MM.1S (cell line): Measurements from ENCODE around the gene IGFBP5.

Experiments
- DNase-seq: peaks from one replicate; pipeline ENCODE4 v3.0.0-alpha.2; 2015
- H2AFZ ChIP-seq: fragments of 300-600 bp; sonication (generic); 2 replicates; pipeline ENCODE4 v1.6.0; 2016; ENCODE audit warnings: antibody characterized with exemption, low read length
- H3F3A ChIP-seq: fragments of 300-600 bp; sonication (generic); 2 replicates; pipeline ENCODE4 v1.6.1; 2016; ENCODE audit warnings: mild to moderate bottlenecking, antibody characterized with exemption, low read length, moderate library complexity, mixed read lengths; ENCODE audit not compliant: insufficient read depth
- H3K27ac ChIP-seq: fragments of 300-600 bp; sonication (generic); 2 replicates; pipeline ENCODE4 v1.5.1; 2016; ENCODE audit warnings: mild to moderate bottlenecking, low read length
- H3K27me3 ChIP-seq: fragments of 300-600 bp; sonication (generic); replicated peaks from 2 replicates; pipeline ENCODE4 v1.6.0; 2016; ENCODE audit warnings: low read length; ENCODE audit not compliant: insufficient read depth
- H3K36me3 ChIP-seq: fragments of 300-600 bp; sonication (generic); replicated peaks from 2 replicates; pipeline ENCODE4 v1.6.1; 2016; ENCODE audit warnings: mild to moderate bottlenecking, low read length, mixed read lengths; ENCODE audit not compliant: insufficient read depth
- H3K4me1 ChIP-seq: fragments of 300-600 bp; sonication (generic); 2 replicates; pipeline ENCODE4 v1.6.1; 2016; ENCODE audit warnings: low read length, mixed read lengths
- H3K4me2 ChIP-seq: fragments of 300-600 bp; sonication (generic); 2 replicates; pipeline ENCODE4 v1.6.0; 2016; ENCODE audit warnings: low read depth, low read length
- H3K4me3 ChIP-seq: fragments of 300-600 bp; sonication (generic); 2 replicates; pipeline ENCODE4 v1.5.1; 2016; ENCODE audit warnings: low read length, mixed read lengths
- H3K79me2 ChIP-seq: fragments of 300-600 bp; sonication (generic); 2 replicates; pipeline ENCODE4 v1.6.1; 2016; ENCODE audit warnings: mixed run types, low read length, mixed read lengths
- H3K9ac ChIP-seq: fragments of 300-600 bp; sonication (generic); 2 replicates; pipeline ENCODE4 v1.6.1; 2016; ENCODE audit warnings: low read length, mixed read lengths
- H3K9me2 ChIP-seq: fragments of 300-600 bp; sonication (generic); replicated peaks from 2 replicates; pipeline ENCODE4 v1.6.1; 2016; ENCODE audit warnings: mild to moderate bottlenecking, low read length, mixed read lengths; ENCODE audit not compliant: insufficient read depth
- H3K9me3 ChIP-seq: fragments of 300-600 bp; sonication (generic); replicated peaks from 2 replicates; pipeline ENCODE4 v1.6.1; 2016; ENCODE audit warnings: mild to moderate bottlenecking, low read length, mixed read lengths; ENCODE audit not compliant: insufficient read depth
- H4K20me1 ChIP-seq: fragments of 300-600 bp; sonication (generic); 2 replicates; pipeline ENCODE4 v1.6.1; 2016; ENCODE audit warnings: mild to moderate bottlenecking, low read length, moderate library complexity, mixed read lengths; ENCODE audit not compliant: insufficient read depth
- CTCF ChIP-seq: fragments of 300-600 bp; sonication (generic); IDR thresholded peaks from 2 replicates; pipeline ENCODE4 v1.5.1; 2016; ENCODE audit warnings: antibody characterized with exemption, low read length, mixed read lengths
- EZH2 ChIP-seq: fragments of 300-600 bp; sonication (generic); optimal IDR thresholded peaks from 2 replicates; pipeline ENCODE3; 2017; ENCODE audit warnings: low read depth, mild to moderate bottlenecking, antibody characterized with exemption, low read length, mixed read lengths
- EZH2phosphoT487 ChIP-seq: fragments of 300-600 bp; sonication (generic); IDR thresholded peaks from 2 replicates; pipeline ENCODE4 v1.6.1; 2018; ENCODE audit warnings: antibody characterized with exemption, low read length

Gene IGFBP5

GRCh38 chr2:216643986-216644659 is 51.2 kb downstream of the IGFBP5 start:
- Histone ChIP-seq H3F3A (no peaks in the 10 kb centered on the region), H3K4me2 (no peak overlapping the region), H4K20me1 (no peaks in the 10 kb centered on the region), H2AFZ (no peak overlapping the region), H3K79me2 (no peaks in the 10 kb centered on the region), H3K9me3 (no peaks in the 10 kb centered on the region), H3K36me3 (no peaks in the 10 kb centered on the region), H3K9me2 (no peaks in the 10 kb centered on the region), H3K4me3 (no peak overlapping the region), H3K9ac (no peak overlapping the region), H3K4me1 (no peaks in the 10 kb centered on the region), H3K27ac (no peak overlapping the region), H3K27me3 (no peaks in the 10 kb centered on the region)
- TF ChIP-seq EZH2: no peak
- no peak for TF ChIP-seq EZH2phosphoT487
- no peak for TF ChIP-seq CTCF
- no peak for DNase-seq

GRCh38 chr2:216637472-216637871 is 57.9 kb downstream of the IGFBP5 start:
- H3K4me1 ChIP-seq: no peaks in the 10 kb centered on the region
- DNase-seq: no peak
- no peak overlapping the region for H3K4me3 ChIP-seq
- H3K4me2 ChIP-seq: no peak overlapping the region
- H3K79me2 ChIP-seq: no peaks in the 10 kb centered on the region
- H2AFZ ChIP-seq: no peak overlapping the region
- H3K27me3 ChIP-seq: peaks cover 14% of the 10 kb centered on the region
- no peaks in the 10 kb centered on the region for H3K36me3 ChIP-seq
- H3K27ac ChIP-seq: no peak overlapping the region
- H3K9me2 ChIP-seq: no peaks in the 10 kb centered on the region
- no peaks in the 10 kb centered on the region for H3F3A ChIP-seq
- TF ChIP-seq CTCF: no peak
- TF ChIP-seq EZH2: no peak
- no peak for TF ChIP-seq EZH2phosphoT487
- H3K9me3 ChIP-seq: no peaks in the 10 kb centered on the region
- H3K9ac ChIP-seq: no peak overlapping the region
- H4K20me1 ChIP-seq: no peaks in the 10 kb centered on the region

GRCh38 chr2:216636551-216637450 is 58.5 kb downstream of the IGFBP5 start:
- no peak overlapping the region for H2AFZ ChIP-seq
- no peak overlapping the region for H3K9ac ChIP-seq
- no peak for DNase-seq
- no peaks in the 10 kb centered on the region for H3K9me2 ChIP-seq
- peaks cover 14% of the 10 kb centered on the region for H3K27me3 ChIP-seq
- H3K79me2 ChIP-seq: no peaks in the 10 kb centered on the region
- H4K20me1 ChIP-seq: no peaks in the 10 kb centered on the region
- H3K4me2 ChIP-seq: no peak overlapping the region
- H3K27ac ChIP-seq: no peak overlapping the region
- H3K36me3 ChIP-seq: no peaks in the 10 kb centered on the region
- no peaks in the 10 kb centered on the region for H3F3A ChIP-seq
- no peaks in the 10 kb centered on the region for H3K4me1 ChIP-seq
- TF ChIP-seq EZH2phosphoT487 (no peak), EZH2 (no peak), CTCF (no peak)
- no peaks in the 10 kb centered on the region for H3K9me3 ChIP-seq
- H3K4me3 ChIP-seq: no peak overlapping the region
